WTC11 (cell line): ENCODE measurements around the gene PHF21B.

Experiments
- CREB1 ChIP-seq: sonication (generic); formaldehyde crosslinking; IDR thresholded peaks from 2 replicates; pipeline ENCODE4 v1.8.0; 2023; ENCODE audit warnings: mild to moderate bottlenecking, missing genetic modification reagents
- CREM ChIP-seq: sonication (generic); formaldehyde crosslinking; IDR thresholded peaks from 2 replicates; pipeline ENCODE4 v1.8.1; 2022; ENCODE audit warnings: mild to moderate bottlenecking, missing genetic modification reagents, moderate library complexity
- ESRRA ChIP-seq: sonication (generic); formaldehyde crosslinking; IDR thresholded peaks from 2 replicates; pipeline ENCODE4 v1.8.1; 2022; ENCODE audit warnings: mild to moderate bottlenecking, missing genetic modification reagents, borderline replicate concordance
- ETV6 ChIP-seq: sonication (generic); formaldehyde crosslinking; IDR thresholded peaks from 2 replicates; pipeline ENCODE4 v1.8.1; 2022; ENCODE audit warnings: mild to moderate bottlenecking, missing genetic modification reagents
- FOXP1 ChIP-seq: sonication (generic); formaldehyde crosslinking; IDR thresholded peaks from 2 replicates; pipeline ENCODE4 v1.8.0; 2022; ENCODE audit warnings: missing genetic modification reagents, mild to moderate bottlenecking, moderate library complexity, borderline replicate concordance
- MAX ChIP-seq: sonication (generic); formaldehyde crosslinking; IDR thresholded peaks from 2 replicates; pipeline ENCODE4 v1.8.0; 2022; ENCODE audit warnings: mild to moderate bottlenecking, missing genetic modification reagents
- NR1H2 ChIP-seq: sonication (generic); formaldehyde crosslinking; IDR thresholded peaks from 2 replicates; pipeline ENCODE4 v1.9.0; 2021; ENCODE audit warnings: mild to moderate bottlenecking, moderate library complexity, missing genetic modification reagents
- NR2C2 ChIP-seq: sonication (generic); formaldehyde crosslinking; IDR thresholded peaks from 2 replicates; pipeline ENCODE4 v1.8.0; 2022; ENCODE audit warnings: mild to moderate bottlenecking, missing genetic modification reagents
- SOX15 ChIP-seq: fragments of 250-450 bp; sonication (Bioruptor Pico); IDR thresholded peaks from 2 replicates; pipeline ENCODE4 v1.9.0; 2021; ENCODE audit warnings: mild to moderate bottlenecking
- ZBTB43 ChIP-seq: sonication (generic); formaldehyde crosslinking; IDR thresholded peaks from 2 replicates; pipeline ENCODE4 v1.8.1; 2023; ENCODE audit warnings: mild to moderate bottlenecking, missing genetic modification reagents
- ZNF232 ChIP-seq: sonication (generic); formaldehyde crosslinking; IDR thresholded peaks from 2 replicates; pipeline ENCODE4 v1.8.0; 2022; ENCODE audit warnings: mild to moderate bottlenecking, missing genetic modification reagents
- TF ChIP-seq, protein P1 (sequence below): fragments of 200-600 bp; IDR thresholded peaks from 2 replicates; pipeline ENCODE4 v1.8.0; 2022; ENCODE audit warnings: antibody characterized with exemption
- TF ChIP-seq, protein P2 (sequence below): sonication (generic); formaldehyde crosslinking; IDR thresholded peaks from 2 replicates; pipeline ENCODE4 v1.8.1; 2023; ENCODE audit warnings: mild to moderate bottlenecking, missing genetic modification reagents, moderate library complexity

GRCh38 chr22:44918166-44918924 is 91.5 kb downstream of the PHF21B start:
- TF ChIP-seq MAX: no peak
- TF ChIP-seq, protein P1, sequence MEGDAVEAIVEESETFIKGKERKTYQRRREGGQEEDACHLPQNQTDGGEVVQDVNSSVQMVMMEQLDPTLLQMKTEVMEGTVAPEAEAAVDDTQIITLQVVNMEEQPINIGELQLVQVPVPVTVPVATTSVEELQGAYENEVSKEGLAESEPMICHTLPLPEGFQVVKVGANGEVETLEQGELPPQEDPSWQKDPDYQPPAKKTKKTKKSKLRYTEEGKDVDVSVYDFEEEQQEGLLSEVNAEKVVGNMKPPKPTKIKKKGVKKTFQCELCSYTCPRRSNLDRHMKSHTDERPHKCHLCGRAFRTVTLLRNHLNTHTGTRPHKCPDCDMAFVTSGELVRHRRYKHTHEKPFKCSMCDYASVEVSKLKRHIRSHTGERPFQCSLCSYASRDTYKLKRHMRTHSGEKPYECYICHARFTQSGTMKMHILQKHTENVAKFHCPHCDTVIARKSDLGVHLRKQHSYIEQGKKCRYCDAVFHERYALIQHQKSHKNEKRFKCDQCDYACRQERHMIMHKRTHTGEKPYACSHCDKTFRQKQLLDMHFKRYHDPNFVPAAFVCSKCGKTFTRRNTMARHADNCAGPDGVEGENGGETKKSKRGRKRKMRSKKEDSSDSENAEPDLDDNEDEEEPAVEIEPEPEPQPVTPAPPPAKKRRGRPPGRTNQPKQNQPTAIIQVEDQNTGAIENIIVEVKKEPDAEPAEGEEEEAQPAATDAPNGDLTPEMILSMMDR: no peak
- TF ChIP-seq CREM (CRISPR knock-in tag): no peak
- TF ChIP-seq FOXP1 (CRISPR knock-in tag): no peak
- TF ChIP-seq, protein P2, sequence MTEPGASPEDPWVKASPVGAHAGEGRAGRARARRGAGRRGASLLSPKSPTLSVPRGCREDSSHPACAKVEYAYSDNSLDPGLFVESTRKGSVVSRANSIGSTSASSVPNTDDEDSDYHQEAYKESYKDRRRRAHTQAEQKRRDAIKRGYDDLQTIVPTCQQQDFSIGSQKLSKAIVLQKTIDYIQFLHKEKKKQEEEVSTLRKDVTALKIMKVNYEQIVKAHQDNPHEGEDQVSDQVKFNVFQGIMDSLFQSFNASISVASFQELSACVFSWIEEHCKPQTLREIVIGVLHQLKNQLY: no peak
- TF ChIP-seq ETV6: no peak
- TF ChIP-seq NR2C2: no peak
- no peak for TF ChIP-seq CREB1
- TF ChIP-seq SOX15 (CRISPR knock-in tag): no peak
- no peak for TF ChIP-seq ZBTB43 (CRISPR knock-in tag)
- no peak for TF ChIP-seq NR1H2 (CRISPR knock-in tag)
- no peak for TF ChIP-seq ZNF232 (CRISPR knock-in tag)
- TF ChIP-seq ESRRA (CRISPR knock-in tag): no peak
